Measurements from ENCODE around the gene MGAT3. TPM values are rescaled to one million over a fixed set of nuclear protein-coding genes. Genes with fewer than 3 reads are reported as not detected.
A peak's percentile ranks its signal among the peaks of the same experiment; 100 is the strongest.

MGAT3 gene
- total RNA-seq, 6 donors from 2014 or later, result 5.2 to 45.0 (median 26.0) TPM

- Histone ChIP-seq H3K9me3 (no peaks in the 10 kb centered on the region), H3K27me3 (no peaks in the 10 kb centered on the region), H3K36me3 (no peaks in the 10 kb centered on the region), H3K4me1 (peaks cover 0 to 13% (median 1%) of the 10 kb centered on the region in 4 donors), H3K4me3 (no peak overlapping the region), H3K27ac (no peak overlapping the region)
- 80 to 82% methylated on average over 6 of the region's 6 CpGs for WGBS, 2 donors
- ATAC-seq (ENCODE audit: low FRiP score in 2 of 2), result no peak
- no peak for DNase-seq
- no peak for TF ChIP-seq POLR2A (IDR thresholded peaks at IDR 0.05)
- no peak for TF ChIP-seq EP300 (IDR thresholded peaks at IDR 0.05)
- TF ChIP-seq POLR2AphosphoS5 (IDR thresholded peaks at IDR 0.05), result no peak
- no peak for TF ChIP-seq CTCF (IDR thresholded peaks at IDR 0.05)
Observed at GRCh38 chr22:39449708-39450107, 7.1 kb upstream of the MGAT3 start.

- WGBS, 2 donors, result 88 to 90% methylated on average over 12 to 13 of the region's 13 CpGs
- Histone ChIP-seq H3K9me3 (no peaks in the 10 kb centered on the region), H3K36me3 (no peaks in the 10 kb centered on the region), H3K4me1 (peaks cover 0 to 16% (median 1%) of the 10 kb centered on the region in 4 donors), H3K27me3 (no peaks in the 10 kb centered on the region), H3K27ac (no peak overlapping the region), H3K4me3 (no peak overlapping the region)
- TF ChIP-seq POLR2AphosphoS5 (IDR thresholded peaks at IDR 0.05), result no peak
- no peak for TF ChIP-seq CTCF (IDR thresholded peaks at IDR 0.05)
- TF ChIP-seq EP300 (IDR thresholded peaks at IDR 0.05), result no peak
- TF ChIP-seq POLR2A (IDR thresholded peaks at IDR 0.05), result no peak
- DNase-seq (no peak), ATAC-seq (ENCODE audit: low FRiP score in 2 of 2) (no peak)
Observed at GRCh38 chr22:39450258-39450955, 6.4 kb upstream of the MGAT3 start.

GRCh38 chr22:39452740-39453040 lies 4.1 kb upstream of the MGAT3 start:
- peaks cover 0 to 15% (median 5%) of the 10 kb centered on the region in 4 donors for H3K27me3 ChIP-seq
- peak overlapping the region in 1 of 4 donors; percentile 0 for H3K27ac ChIP-seq
- TF ChIP-seq CTCF (IDR thresholded peaks at IDR 0.05) (no peak), POLR2AphosphoS5 (IDR thresholded peaks at IDR 0.05) (peak in 1 of 2 donors; percentile 17), POLR2A (IDR thresholded peaks at IDR 0.05) (no peak), EP300 (IDR thresholded peaks at IDR 0.05) (peak in 1 of 4 donors; percentile 24)
- H3K9me3 ChIP-seq, result no peaks in the 10 kb centered on the region
- no peak for DNase-seq
- H3K4me3 ChIP-seq, result no peak overlapping the region
- no peaks in the 10 kb centered on the region for H3K36me3 ChIP-seq
- H3K4me1 ChIP-seq, result peaks cover 0 to 29% (median 3%) of the 10 kb centered on the region in 4 donors
- ATAC-seq (ENCODE audit: low FRiP score in 2 of 2), result no peak
- WGBS, 2 donors, result 64 to 65% methylated on average over 5 to 6 of the region's 6 CpGs

- Histone ChIP-seq H3K9me3 (no peaks in the 10 kb centered on the region), H3K36me3 (no peaks in the 10 kb centered on the region), H3K4me1 (peaks cover 0 to 39% (median 9%) of the 10 kb centered on the region in 4 donors), H3K27ac (peak overlapping the region in 1 of 4 donors; percentile 1), H3K4me3 (no peak overlapping the region), H3K27me3 (peaks cover 0 to 22% (median 10%) of the 10 kb centered on the region in 4 donors)
- TF ChIP-seq EP300 (IDR thresholded peaks at IDR 0.05), result no peak
- TF ChIP-seq POLR2A (IDR thresholded peaks at IDR 0.05), result no peak
- TF ChIP-seq CTCF (IDR thresholded peaks at IDR 0.05), result no peak
- TF ChIP-seq POLR2AphosphoS5 (IDR thresholded peaks at IDR 0.05), result no peak
- DNase-seq (no peak), ATAC-seq (ENCODE audit: low FRiP score in 2 of 2) (no peak)
- 71 to 76% methylated on average over 5 to 8 of the region's 9 CpGs for WGBS, 2 donors
Observed at GRCh38 chr22:39453765-39454378, 2.9 kb upstream of the MGAT3 start.

Measured in upper lobe of left lung (tissue), 6 donors.